GM21737 (cell line): Measurements from ENCODE around the gene TULP4.
"Not testable (repeated sequence)": the region's sequence is repeated elsewhere in the genome, so short reads cannot be mapped to it uniquely, and the experiment has no call there.

Experiments used
- ATAC-seq: cut with Tn5 transposase; IDR thresholded peaks from one replicate; pipeline ENCODE4 v1.9.1; 2021; ENCODE audit warnings: mild to moderate bottlenecking, moderate library complexity; ENCODE audit not compliant: unreplicated experiment

The TULP4 gene

GRCh38 chr6:158464483-158464882 is 152.2 kb downstream of the TULP4 start:
- ATAC-seq = no peak

- no peak for ATAC-seq
Measured at GRCh38 chr6:158465257-158465656, 153.0 kb downstream of the TULP4 start.

GRCh38 chr6:158465747-158466146 is 153.5 kb downstream of the TULP4 start:
- ATAC-seq = no peak

- no peak for ATAC-seq
Measured at GRCh38 chr6:158467923-158468322, 155.7 kb downstream of the TULP4 start.

GRCh38 chr6:158468666-158469065 is 156.4 kb downstream of the TULP4 start:
- ATAC-seq = no peak

- not testable (repeated sequence) for ATAC-seq
Measured at GRCh38 chr6:158470023-158470422, 157.8 kb downstream of the TULP4 start.

GRCh38 chr6:158471339-158471738 is 159.1 kb downstream of the TULP4 start:
- ATAC-seq = no peak

- ATAC-seq = no peak
Measured at GRCh38 chr6:158472447-158472846, 160.2 kb downstream of the TULP4 start.

- ATAC-seq = peak; percentile 8
Measured at GRCh38 chr6:158474961-158475343, 162.7 kb downstream of the TULP4 start.

- ATAC-seq = peak; percentile 74
Measured at GRCh38 chr6:158475344-158476302, 163.4 kb downstream of the TULP4 start.

- ATAC-seq = no peak
Measured at GRCh38 chr6:158476389-158476788, 164.1 kb downstream of the TULP4 start.

GRCh38 chr6:158477722-158478121 is 165.5 kb downstream of the TULP4 start:
- ATAC-seq = not testable (repeated sequence)

- ATAC-seq = no peak
Measured at GRCh38 chr6:158480989-158481388, 168.7 kb downstream of the TULP4 start.

- no peak for ATAC-seq
Measured at GRCh38 chr6:158481690-158482473, 169.6 kb downstream of the TULP4 start.

- no peak for ATAC-seq
Measured at GRCh38 chr6:158485431-158485830, 173.2 kb downstream of the TULP4 start.

- ATAC-seq = no peak
Measured at GRCh38 chr6:158487495-158487894, 175.2 kb downstream of the TULP4 start.

GRCh38 chr6:158488065-158488464 is 175.8 kb downstream of the TULP4 start:
- no peak for ATAC-seq

GRCh38 chr6:158489441-158489840 is 177.2 kb downstream of the TULP4 start:
- no peak for ATAC-seq

GRCh38 chr6:158492881-158493280 is 180.6 kb downstream of the TULP4 start:
- ATAC-seq = no peak

- ATAC-seq = no peak
Measured at GRCh38 chr6:158496700-158497099, 184.4 kb downstream of the TULP4 start.

- ATAC-seq = no peak
Measured at GRCh38 chr6:158497620-158498019, 185.4 kb downstream of the TULP4 start.

- no peak for ATAC-seq
Measured at GRCh38 chr6:158498362-158498761, 186.1 kb downstream of the TULP4 start.
